Ectodermal cell (in vitro differentiated cells): ENCODE data around the gene ZNF579.

ENCODE experiments used
- H3K27ac ChIP-seq: 2 replicates; pipeline ENCODE4 v1.7.0; 2013; ENCODE audit warnings: mild to moderate bottlenecking, low read depth, low read length; ENCODE audit not compliant: insufficient read depth, poor library complexity, severe bottlenecking
- H3K27me3 ChIP-seq: 2 replicates; pipeline ENCODE4 v1.7.0; 2013; ENCODE audit warnings: mild to moderate bottlenecking, low read length; ENCODE audit not compliant: insufficient read depth, control insufficient read depth, poor library complexity, severe bottlenecking
- H3K36me3 ChIP-seq: one replicate; pipeline ENCODE4 v1.7.0; 2013; ENCODE audit warnings: low read length; ENCODE audit not compliant: control insufficient read depth, insufficient read depth
- H3K4me1 ChIP-seq: one replicate; pipeline ENCODE4 v1.7.0; 2013; ENCODE audit warnings: low read length; ENCODE audit not compliant: control insufficient read depth, insufficient read depth
- H3K4me3 ChIP-seq: 2 replicates; pipeline ENCODE4 v1.7.0; 2013; ENCODE audit warnings: low read depth, low read length, control low read depth; ENCODE audit not compliant: insufficient read depth
- H3K9me3 ChIP-seq: 2 replicates; pipeline ENCODE4 v1.7.0; 2013; ENCODE audit warnings: mild to moderate bottlenecking, low read length, moderate library complexity; ENCODE audit not compliant: control insufficient read depth
- WGBS, 2 experiments: methylation state at CpG; one replicate each; pipeline ENCODE4 v1.1.7; 2013; ENCODE audit warnings: missing lambda C conversion rate in 2 of 2; 5-methylcytosine and 5-hydroxymethylcytosine counted together

Gene ZNF579

DNA sequence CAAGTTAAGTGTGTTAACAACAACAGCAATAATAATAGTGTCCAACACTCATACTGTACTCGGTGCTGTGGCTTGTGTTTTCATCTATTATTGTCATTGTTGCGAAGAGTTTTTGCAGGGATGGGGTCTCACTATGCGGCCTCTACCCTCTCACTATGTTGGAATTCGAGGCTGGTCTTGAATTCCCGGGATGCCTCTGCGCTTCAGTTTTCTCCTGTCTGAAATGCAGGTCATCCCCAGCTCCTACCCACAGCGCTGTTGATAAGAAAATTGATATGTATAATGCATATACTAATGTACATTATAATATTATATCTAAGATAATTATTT, 30.4 kb downstream of the ZNF579 start:
- H3K27ac ChIP-seq = peak overlapping the region; percentile 91
- peaks cover 47% of the 10 kb centered on the region for H3K4me1 ChIP-seq
- no peaks in the 10 kb centered on the region for H3K36me3 ChIP-seq
- 11 to 17% methylated on average over 4 to 6 of the region's 7 CpGs for WGBS, 2 experiments
- H3K4me3 ChIP-seq = peak overlapping the region; percentile 44
- H3K9me3 ChIP-seq = no peaks in the 10 kb centered on the region
- no peaks in the 10 kb centered on the region for H3K27me3 ChIP-seq

GRCh38 chr19:55549500-55550320, 30.9 kb downstream of the ZNF579 start:
- Histone ChIP-seq H3K27ac (peak overlapping the region; percentile 91), H3K4me3 (peak overlapping the region; percentile 44), H3K4me1 (peaks cover 45% of the 10 kb centered on the region)

DNA sequence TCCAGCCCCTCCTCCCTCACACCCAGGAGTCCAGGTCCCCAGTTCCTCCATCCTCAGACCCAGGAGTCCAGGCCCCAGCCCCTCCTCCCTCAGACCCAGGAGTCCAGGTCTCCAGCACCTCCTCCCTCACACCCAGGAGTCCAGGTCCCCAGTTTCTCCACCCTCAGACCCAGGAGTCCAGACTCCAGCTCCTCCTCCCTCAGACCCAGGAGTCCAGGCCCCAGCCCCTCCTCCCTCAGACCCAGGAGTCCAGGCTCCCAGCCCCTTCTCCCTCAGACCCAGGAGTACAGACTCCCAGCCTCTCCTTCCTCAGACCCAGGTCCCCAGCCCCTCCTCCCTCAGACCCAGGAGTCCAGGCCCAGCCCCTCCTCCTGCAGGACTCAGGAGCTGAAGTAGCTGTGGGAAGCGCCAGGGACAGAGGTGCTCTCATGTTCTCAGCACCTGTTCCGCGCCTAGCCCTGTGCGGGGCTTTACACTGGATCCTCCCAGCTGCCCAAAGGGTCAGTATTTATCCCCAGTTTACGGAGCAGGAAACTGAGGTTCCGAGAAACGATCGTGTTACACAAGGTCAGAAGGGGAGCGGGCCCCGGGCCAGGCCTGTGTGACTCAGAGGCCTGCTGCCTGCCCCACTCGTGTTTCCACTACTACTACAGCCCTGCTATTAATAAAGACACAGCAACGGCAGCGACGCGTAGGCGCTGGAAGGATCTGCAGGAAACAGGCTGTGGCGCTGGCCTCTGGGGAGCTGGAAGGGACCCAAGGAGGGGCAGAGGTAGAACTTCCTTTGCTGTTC, 33.6 kb downstream of the ZNF579 start:
- Histone ChIP-seq H3K9me3 (no peaks in the 10 kb centered on the region), H3K4me3 (no peak overlapping the region), H3K27ac (no peak overlapping the region), H3K36me3 (no peaks in the 10 kb centered on the region), H3K27me3 (no peaks in the 10 kb centered on the region), H3K4me1 (peaks cover 38% of the 10 kb centered on the region)
- 80 to 83% methylated on average over 17 of the region's 17 CpGs for WGBS, 2 experiments

More at GRCh38 chr19:55549500-55550320, 30.9 kb downstream of the ZNF579 start:
- WGBS, 2 experiments = 5 to 8% methylated on average over 34 to 36 of the region's 36 CpGs
- H3K27me3 ChIP-seq = no peaks in the 10 kb centered on the region
- no peaks in the 10 kb centered on the region for H3K9me3 ChIP-seq
- H3K36me3 ChIP-seq = no peaks in the 10 kb centered on the region

- Histone ChIP-seq H3K36me3 (no peaks in the 10 kb centered on the region), H3K9me3 (no peaks in the 10 kb centered on the region), H3K4me1 (peaks cover 38% of the 10 kb centered on the region), H3K27ac (no peak overlapping the region), H3K4me3 (no peak overlapping the region), H3K27me3 (no peaks in the 10 kb centered on the region)
- 65% methylated on average over 10 to 11 of the region's 11 CpGs for WGBS, 2 experiments
Measured at GRCh38 chr19:55546011-55546410, 34.6 kb downstream of the ZNF579 start.

DNA sequence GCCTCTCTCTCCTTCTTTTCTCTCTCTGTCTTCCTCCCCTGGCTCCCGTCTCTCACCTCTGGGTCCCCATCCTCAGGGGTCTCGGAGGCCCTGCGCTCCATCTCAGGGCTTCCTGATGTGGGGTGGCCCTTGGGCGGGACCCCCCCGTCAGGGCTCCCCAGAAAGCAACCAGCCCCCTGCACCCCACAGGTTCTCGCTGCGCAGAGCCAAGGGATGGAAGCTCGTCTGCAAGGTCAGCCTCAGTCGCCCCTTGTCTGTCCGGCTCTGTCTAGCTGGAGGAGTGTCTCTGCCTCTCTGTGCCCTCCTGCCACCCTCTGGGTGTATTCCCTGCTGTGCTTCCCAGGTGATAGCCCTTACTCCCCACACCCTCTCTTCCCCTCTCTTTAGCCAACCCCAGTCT, 35.2 kb downstream of the ZNF579 start, which contains the start of gene SBK3:
Gene SBK3, minus strand, starts transcription at position 101 of the 400 bp plus-strand sequence. Its CDS starts 0 bp downstream, at position 101.
- Histone ChIP-seq H3K9me3 (no peaks in the 10 kb centered on the region), H3K36me3 (no peaks in the 10 kb centered on the region), H3K27ac (no peak within 1 kb of the TSS), H3K4me3 (no peak within 1 kb of the TSS), H3K27me3 (no peaks in the 10 kb centered on the region), H3K4me1 (peaks cover 38% of the 10 kb centered on the region)
- 90 to 91% methylated on average over 10 of the region's 10 CpGs for WGBS, 2 experiments

GRCh38 chr19:55544776-55545439, 35.7 kb downstream of the ZNF579 start:
- H3K27me3 ChIP-seq = no peaks in the 10 kb centered on the region
- H3K9me3 ChIP-seq = no peaks in the 10 kb centered on the region
- peaks cover 35% of the 10 kb centered on the region for H3K4me1 ChIP-seq
- H3K27ac ChIP-seq = no peak overlapping the region
- no peaks in the 10 kb centered on the region for H3K36me3 ChIP-seq
- H3K4me3 ChIP-seq = no peak overlapping the region
- 82 to 85% methylated on average over 23 of the region's 23 CpGs for WGBS, 2 experiments

DNA sequence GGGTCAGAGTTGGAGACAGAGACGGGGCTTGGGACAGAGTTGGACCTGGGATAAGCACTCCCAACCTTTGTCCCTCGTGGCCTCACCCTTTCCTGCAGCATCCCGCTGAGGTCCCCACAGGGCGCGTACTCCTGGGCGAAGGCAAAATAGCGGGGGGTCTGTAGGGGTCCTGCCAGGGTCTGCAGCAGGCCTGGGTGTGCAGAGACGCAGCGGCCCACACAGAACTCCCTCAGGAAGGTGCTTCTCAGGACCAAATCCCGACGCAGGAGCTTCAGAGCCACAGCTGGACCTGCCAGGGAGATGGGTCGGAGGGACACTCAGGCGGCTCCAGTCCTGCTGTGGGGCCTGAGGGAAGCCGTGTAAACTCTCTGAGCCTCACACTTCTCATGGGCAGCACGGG, 36.6 kb downstream of the ZNF579 start:
- no peak overlapping the region for H3K27ac ChIP-seq
- 90 to 91% methylated on average over 15 of the region's 15 CpGs for WGBS, 2 experiments

GRCh38 chr19:55543567-55543966, 37.1 kb downstream of the ZNF579 start:
- Histone ChIP-seq H3K27me3 (no peaks in the 10 kb centered on the region), H3K4me1 (peaks cover 31% of the 10 kb centered on the region), H3K27ac (no peak overlapping the region), H3K4me3 (no peak overlapping the region), H3K9me3 (no peaks in the 10 kb centered on the region), H3K36me3 (no peaks in the 10 kb centered on the region)
- 85 to 87% methylated on average over 5 of the region's 5 CpGs for WGBS, 2 experiments

More for the DNA sequence above, 36.6 kb downstream of the ZNF579 start:
- H3K27me3 ChIP-seq = no peaks in the 10 kb centered on the region
- no peak overlapping the region for H3K4me3 ChIP-seq
- no peaks in the 10 kb centered on the region for H3K9me3 ChIP-seq
- peaks cover 31% of the 10 kb centered on the region for H3K4me1 ChIP-seq
- no peaks in the 10 kb centered on the region for H3K36me3 ChIP-seq

DNA sequence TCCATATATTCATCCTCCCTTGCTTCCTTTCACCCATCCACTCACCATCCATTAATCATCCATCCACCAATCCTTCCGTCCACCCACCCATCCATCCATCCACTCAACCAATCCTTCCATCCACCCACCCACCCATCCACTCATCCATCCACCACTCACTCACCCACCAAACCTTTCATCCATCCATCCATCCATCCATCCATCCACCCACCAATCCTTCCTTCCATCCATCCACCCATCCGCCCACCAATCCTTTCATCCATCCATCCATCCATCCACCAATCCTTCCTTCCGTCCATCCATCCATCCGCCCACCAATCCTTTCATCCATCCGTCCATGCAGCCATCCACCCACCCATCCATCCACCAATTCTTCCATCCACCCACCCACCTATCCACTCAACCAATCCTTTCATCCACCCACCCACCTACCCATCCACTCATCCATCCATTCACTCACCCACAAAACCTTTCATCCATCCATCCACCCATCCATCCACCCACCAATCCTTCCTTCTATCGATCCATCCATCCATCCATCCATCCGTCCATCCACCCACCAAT, 38.3 kb downstream of the ZNF579 start:
- Histone ChIP-seq H3K27ac (no peak overlapping the region), H3K4me1 (peaks cover 27% of the 10 kb centered on the region), H3K36me3 (no peaks in the 10 kb centered on the region), H3K9me3 (no peaks in the 10 kb centered on the region), H3K4me3 (no peak overlapping the region), H3K27me3 (no peaks in the 10 kb centered on the region)
- WGBS, 2 experiments = 91 to 92% methylated on average over 7 of the region's 7 CpGs
